HCT116 (cell line): ENCODE results near the gene GLRX3. TPM values are rescaled to one million over a fixed set of nuclear protein-coding genes. Genes with fewer than 3 reads are reported as not detected.

Source experiments
- ATAC-seq: fragments of 200-7000 bp; cut with Tn5 transposase; 2 replicates; pipeline ENCODE4 v1.9.1; 2020; ENCODE audit warnings: mild to moderate bottlenecking, moderate library complexity
- BruUV-seq: library from RNA; stranded (reverse); fragments of 400-500 nt; replicated peaks from 2 replicates; lab custom pipeline; 2021; lab: Mats Ljungman, UMichigan
- CTCF ChIA-PET: fragments of 300-600 bp; sonication (Branson Sonifier 250); formaldehyde crosslinking; loops from one replicate; lab custom pipeline; 2021; ENCODE audit warnings: antibody characterized with exemption; lab: Charles Lee
- POLR2A ChIA-PET: fragments of 300-600, 350-600 bp; sonication (Branson Sonifier 250); formaldehyde crosslinking; loops from one replicate; lab custom pipeline; 2021; ENCODE audit warnings: antibody characterized with exemption; lab: Charles Lee
- RAD21 ChIA-PET, 2 experiments: fragments of 300-600 bp; sonication (Branson Sonifier 250); formaldehyde crosslinking; loops; one replicate each; lab custom pipeline; 2023; ENCODE audit warnings: low total read pairs in 2 of 2; ENCODE audit not compliant: uncharacterized antibody in 2 of 2, unreplicated experiment in 2 of 2, low non-redundant PET in 1 of 2; lab: Charles Lee
- DNase-seq: peaks from one replicate; pipeline ENCODE4 v3.0.0-alpha.2; 2010; ENCODE audit warnings: low read depth, low spot score
- H2AFZ ChIP-seq: fragments of 200-600 bp; shearing (Covaris generic), sonication (generic); 2 replicates; pipeline ENCODE4 v1.6.1; 2017; ENCODE audit warnings: low read depth, mixed run types, mixed read lengths, antibody characterized with exemption, low read length; ENCODE audit not compliant: poor library complexity, severe bottlenecking
- H3K27ac ChIP-seq: 2 replicates; pipeline ENCODE4 v1.5.1; 2012; ENCODE audit warnings: low read depth, low read length
- H3K27me3 ChIP-seq: fragments of 200-600 bp; sonication (generic); 2 replicates; pipeline ENCODE4 v1.6.1; 2016; ENCODE audit warnings: mixed run types, low read length, mixed read lengths; ENCODE audit not compliant: insufficient read depth
- H3K36me3 ChIP-seq, 2 experiments: fragments of 200-500 bp in 1 of 2; fragments of 200-600 bp in 1 of 2; sonication (Bioruptor generic) in 1 of 2; sonication (generic) in 1 of 2; 2 replicates each; pipeline versions ENCODE4 v1.5.1 to v1.6.1; 2014 to 2016; ENCODE audit warnings: low read length in 2 of 2, inconsistent platforms in 1 of 2, mixed read lengths in 1 of 2, mixed run types in 1 of 2; ENCODE audit not compliant: insufficient read depth in 2 of 2, control insufficient read depth in 1 of 2
- H3K4me1 ChIP-seq, 2 experiments: fragments of 200-600 bp in 1 of 2; sonication (generic) in 1 of 2; 2 replicates each; pipeline versions ENCODE4 v1.5.1 to v1.6.1; 2012 to 2017; ENCODE audit warnings: low read length in 2 of 2, inconsistent platforms in 1 of 2, mild to moderate bottlenecking in 1 of 2, mixed read lengths in 1 of 2, mixed run types in 1 of 2, moderate library complexity in 1 of 2; ENCODE audit not compliant: insufficient read depth in 2 of 2, control insufficient read depth in 1 of 2
- H3K4me2 ChIP-seq: fragments of 200-600 bp; sonication (generic); 2 replicates; pipeline ENCODE4 v1.6.1; 2017; ENCODE audit warnings: mixed run types, low read length, mixed read lengths
- H3K4me3 ChIP-seq, 2 experiments: fragments of 200-600 bp in 1 of 2; sonication (generic) in 1 of 2; replicated peaks in 1 of 2; 2 replicates each; pipeline ENCODE4 v1.5.1; 2011 to 2016; ENCODE audit warnings: low read length in 2 of 2, control low read depth in 1 of 2, low read depth in 1 of 2, mild to moderate bottlenecking in 1 of 2, mixed read lengths in 1 of 2, mixed run types in 1 of 2
- H3K79me2 ChIP-seq: fragments of 200-600 bp; sonication (generic); 2 replicates; pipeline ENCODE4 v1.6.1; 2017; ENCODE audit warnings: mild to moderate bottlenecking, mixed run types, low read length, moderate library complexity, mixed read lengths; ENCODE audit not compliant: insufficient read depth
- H3K9ac ChIP-seq: fragments of 200-600 bp; sonication (generic); 2 replicates; pipeline ENCODE4 v1.6.1; 2016; ENCODE audit warnings: low read length, mixed read lengths
- H3K9me2 ChIP-seq: fragments of 200-600 bp; sonication (generic), shearing (Covaris generic); 2 replicates; pipeline ENCODE4 v1.6.1; 2017; ENCODE audit warnings: mixed run types, mild to moderate bottlenecking, moderate library complexity; ENCODE audit not compliant: insufficient read depth
- H3K9me3 ChIP-seq, 2 experiments: fragments of 200-500 bp in 1 of 2; fragments of 200-600 bp in 1 of 2; sonication (Bioruptor generic) in 1 of 2; sonication (generic) in 1 of 2; 2 replicates each; pipeline ENCODE4 v1.6.1; 2014 to 2017; ENCODE audit warnings: low read length in 2 of 2, mixed read lengths in 2 of 2, inconsistent platforms in 1 of 2, low read depth in 1 of 2, mild to moderate bottlenecking in 1 of 2, mixed run types in 1 of 2, moderate library complexity in 1 of 2; ENCODE audit not compliant: control insufficient read depth in 1 of 2, insufficient read depth in 1 of 2
- H4K20me1 ChIP-seq: fragments of 200-600 bp; sonication (generic), shearing (Covaris generic); 2 replicates; pipeline ENCODE4 v1.6.1; 2017; ENCODE audit warnings: mixed run types, mild to moderate bottlenecking, moderate library complexity; ENCODE audit not compliant: insufficient read depth
- CEBPB ChIP-seq: IDR thresholded peaks from 2 replicates; pipeline ENCODE4 v1.6.1; 2012; ENCODE audit warnings: low read depth
- ELF1 ChIP-seq: IDR thresholded peaks from 2 replicates; pipeline ENCODE4 v1.6.1; 2012; ENCODE audit warnings: low read depth, borderline replicate concordance
- EZH2 ChIP-seq: fragments of 200-600 bp; sonication (generic); IDR thresholded peaks from 2 replicates; pipeline ENCODE4 v1.6.1; 2017; ENCODE audit warnings: antibody characterized with exemption, mixed run types
- EZH2phosphoT487 ChIP-seq: fragments of 200-600 bp; IDR thresholded peaks from 2 replicates; pipeline ENCODE4 v1.6.1; 2018; ENCODE audit warnings: antibody characterized with exemption, borderline replicate concordance
- MAX ChIP-seq: IDR thresholded peaks from 2 replicates; pipeline ENCODE4 v1.6.1; 2012
- POLR2AphosphoS5 ChIP-seq: IDR thresholded peaks from 2 replicates; pipeline ENCODE4 v1.6.1; 2011; ENCODE audit warnings: mild to moderate bottlenecking, low read depth, low read length, moderate library complexity
- RAD21 ChIP-seq: IDR thresholded peaks from 2 replicates; pipeline ENCODE4 v1.6.1; 2012; ENCODE audit warnings: low read depth, mild to moderate bottlenecking
- SIN3A ChIP-seq: IDR thresholded peaks from 2 replicates; pipeline ENCODE4 v1.6.1; 2012; ENCODE audit warnings: low read depth
- SRF ChIP-seq: IDR thresholded peaks from 2 replicates; pipeline ENCODE4 v1.6.1; 2012; ENCODE audit warnings: low read depth
- TCF7L2 ChIP-seq: IDR thresholded peaks from 2 replicates; pipeline ENCODE4 v1.7.0; 2011; ENCODE audit warnings: borderline replicate concordance, inconsistent platforms; ENCODE audit not compliant: insufficient read depth, insufficient read length; ENCODE audit errors: extremely low read depth
- ZNF274 ChIP-seq: fragments of 200-500 bp; sonication (Bioruptor generic); IDR thresholded peaks from 2 replicates; pipeline ENCODE4 v1.6.1; 2014; ENCODE audit warnings: mild to moderate bottlenecking, low read depth, low read length, inconsistent platforms
- intact Hi-C: fragments of 100-400 bp; cut with micrococcal nuclease; formaldehyde crosslinking; loops from 2 replicates; pipeline ENCODE4 v1.10.0; 2022
- total RNA-seq: library from RNA; stranded (reverse); gene quantifications from one replicate; pipeline ENCODE4 v1.2.1, GENCODE V29; 2021; ENCODE audit not compliant: unreplicated experiment
- TF ChIP-seq, protein P1 (sequence below): IDR thresholded peaks from 2 replicates; pipeline ENCODE4 v1.6.1; 2011; ENCODE audit warnings: mild to moderate bottlenecking, low read length, moderate library complexity; ENCODE audit not compliant: insufficient replicate concordance; ENCODE audit errors: extremely low read depth
- TF ChIP-seq, protein P2 (sequence below): IDR thresholded peaks from 2 replicates; pipeline ENCODE4 v1.6.1; 2012; ENCODE audit warnings: low read depth

The GLRX3 gene
- total RNA-seq, 1 experiment from 2014 or later = 59.1 TPM

DNA sequence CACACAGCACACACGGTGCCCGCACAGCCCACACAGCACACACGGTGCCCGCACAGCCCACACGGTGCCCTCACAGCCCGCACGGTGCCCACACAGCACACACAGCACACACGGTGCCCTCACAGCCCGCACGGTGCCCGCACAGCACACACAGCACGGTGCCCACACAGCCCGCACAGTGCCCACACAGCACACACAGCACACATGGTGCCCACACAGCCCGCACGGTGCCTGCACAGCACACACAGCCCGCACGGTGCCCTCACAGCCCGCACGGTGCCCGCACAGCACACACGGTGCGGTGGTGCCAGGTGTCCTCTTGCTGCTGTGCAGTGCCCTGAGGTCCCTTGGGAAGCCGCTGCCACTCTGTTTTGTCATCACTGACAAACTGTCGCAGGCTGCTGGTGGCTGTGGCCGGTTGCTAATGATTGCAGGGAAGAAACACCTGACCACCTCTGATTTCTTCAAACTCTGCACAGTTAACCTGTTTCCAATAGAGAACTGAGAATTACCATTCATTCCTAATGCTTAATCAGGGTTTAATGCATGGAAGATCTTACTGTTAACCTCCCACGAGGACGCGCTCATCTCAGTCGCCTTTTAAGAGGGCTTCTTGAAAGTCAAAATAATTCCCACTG, 66.9 kb downstream of the GLRX3 start:
- DNase-seq = no peak
- Histone ChIP-seq H3K4me1 (no peaks in the 10 kb centered on the region), H3K9me3 (no peaks in the 10 kb centered on the region), H3K36me3 (no peaks in the 10 kb centered on the region), H4K20me1 (no peaks in the 10 kb centered on the region), H2AFZ (no peak overlapping the region), H3K4me3 (no peak overlapping the region), H3K9ac (no peak overlapping the region), H3K79me2 (no peaks in the 10 kb centered on the region), H3K4me2 (no peak overlapping the region), H3K27ac (no peak overlapping the region), H3K27me3 (no peaks in the 10 kb centered on the region), H3K9me2 (no peaks in the 10 kb centered on the region)
- POLR2A ChIA-PET = no interaction called here
- no TSS peak for BruUV-seq
- ATAC-seq = no peak
- intact Hi-C loops = no loop called here
- CTCF ChIA-PET = no interaction called here
- RAD21 ChIA-PET = no interaction called here
- TF ChIP-seq CEBPB = no peak
- TF ChIP-seq, protein P1, sequence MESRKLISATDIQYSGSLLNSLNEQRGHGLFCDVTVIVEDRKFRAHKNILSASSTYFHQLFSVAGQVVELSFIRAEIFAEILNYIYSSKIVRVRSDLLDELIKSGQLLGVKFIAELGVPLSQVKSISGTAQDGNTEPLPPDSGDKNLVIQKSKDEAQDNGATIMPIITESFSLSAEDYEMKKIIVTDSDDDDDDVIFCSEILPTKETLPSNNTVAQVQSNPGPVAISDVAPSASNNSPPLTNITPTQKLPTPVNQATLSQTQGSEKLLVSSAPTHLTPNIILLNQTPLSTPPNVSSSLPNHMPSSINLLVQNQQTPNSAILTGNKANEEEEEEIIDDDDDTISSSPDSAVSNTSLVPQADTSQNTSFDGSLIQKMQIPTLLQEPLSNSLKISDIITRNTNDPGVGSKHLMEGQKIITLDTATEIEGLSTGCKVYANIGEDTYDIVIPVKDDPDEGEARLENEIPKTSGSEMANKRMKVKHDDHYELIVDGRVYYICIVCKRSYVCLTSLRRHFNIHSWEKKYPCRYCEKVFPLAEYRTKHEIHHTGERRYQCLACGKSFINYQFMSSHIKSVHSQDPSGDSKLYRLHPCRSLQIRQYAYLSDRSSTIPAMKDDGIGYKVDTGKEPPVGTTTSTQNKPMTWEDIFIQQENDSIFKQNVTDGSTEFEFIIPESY = no peak
- no peak for TF ChIP-seq MAX
- TF ChIP-seq POLR2AphosphoS5 = no peak
- TF ChIP-seq TCF7L2 = no peak

- no peaks in the 10 kb centered on the region for H3K27me3 ChIP-seq
- POLR2A ChIA-PET = no interaction called here
- BruUV-seq = no TSS peak
- no peak for DNase-seq
- CTCF ChIA-PET = no interaction called here
- RAD21 ChIA-PET = no interaction called here
- ATAC-seq = no peak
- no peaks in the 10 kb centered on the region for H4K20me1 ChIP-seq
- H3K79me2 ChIP-seq = no peaks in the 10 kb centered on the region
- no peaks in the 10 kb centered on the region for H3K9me2 ChIP-seq
- H3K27ac ChIP-seq = no peak overlapping the region
- no peak overlapping the region for H2AFZ ChIP-seq
- intact Hi-C loops = no loop called here
- no peaks in the 10 kb centered on the region for H3K9me3 ChIP-seq
- H3K4me2 ChIP-seq = no peak overlapping the region
- no peak overlapping the region for H3K4me3 ChIP-seq
- H3K36me3 ChIP-seq = no peaks in the 10 kb centered on the region
- no peak overlapping the region for H3K9ac ChIP-seq
- no peaks in the 10 kb centered on the region for H3K4me1 ChIP-seq
- TF ChIP-seq EZH2 (no peak), ZNF274 (no peak), SIN3A (no peak), RAD21 (no peak), ELF1 (no peak), EZH2phosphoT487 (no peak), SRF (no peak)
- TF ChIP-seq, protein P2, sequence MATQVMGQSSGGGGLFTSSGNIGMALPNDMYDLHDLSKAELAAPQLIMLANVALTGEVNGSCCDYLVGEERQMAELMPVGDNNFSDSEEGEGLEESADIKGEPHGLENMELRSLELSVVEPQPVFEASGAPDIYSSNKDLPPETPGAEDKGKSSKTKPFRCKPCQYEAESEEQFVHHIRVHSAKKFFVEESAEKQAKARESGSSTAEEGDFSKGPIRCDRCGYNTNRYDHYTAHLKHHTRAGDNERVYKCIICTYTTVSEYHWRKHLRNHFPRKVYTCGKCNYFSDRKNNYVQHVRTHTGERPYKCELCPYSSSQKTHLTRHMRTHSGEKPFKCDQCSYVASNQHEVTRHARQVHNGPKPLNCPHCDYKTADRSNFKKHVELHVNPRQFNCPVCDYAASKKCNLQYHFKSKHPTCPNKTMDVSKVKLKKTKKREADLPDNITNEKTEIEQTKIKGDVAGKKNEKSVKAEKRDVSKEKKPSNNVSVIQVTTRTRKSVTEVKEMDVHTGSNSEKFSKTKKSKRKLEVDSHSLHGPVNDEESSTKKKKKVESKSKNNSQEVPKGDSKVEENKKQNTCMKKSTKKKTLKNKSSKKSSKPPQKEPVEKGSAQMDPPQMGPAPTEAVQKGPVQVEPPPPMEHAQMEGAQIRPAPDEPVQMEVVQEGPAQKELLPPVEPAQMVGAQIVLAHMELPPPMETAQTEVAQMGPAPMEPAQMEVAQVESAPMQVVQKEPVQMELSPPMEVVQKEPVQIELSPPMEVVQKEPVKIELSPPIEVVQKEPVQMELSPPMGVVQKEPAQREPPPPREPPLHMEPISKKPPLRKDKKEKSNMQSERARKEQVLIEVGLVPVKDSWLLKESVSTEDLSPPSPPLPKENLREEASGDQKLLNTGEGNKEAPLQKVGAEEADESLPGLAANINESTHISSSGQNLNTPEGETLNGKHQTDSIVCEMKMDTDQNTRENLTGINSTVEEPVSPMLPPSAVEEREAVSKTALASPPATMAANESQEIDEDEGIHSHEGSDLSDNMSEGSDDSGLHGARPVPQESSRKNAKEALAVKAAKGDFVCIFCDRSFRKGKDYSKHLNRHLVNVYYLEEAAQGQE = no peak
These were observed 67.4 kb downstream of the GLRX3 start for GRCh38 chr10:130203626-130204025.
